ENCODE results near the gene RPTOR.
"Not testable (repeated sequence)": the region's sequence is repeated elsewhere in the genome, so short reads cannot be mapped to it uniquely, and the experiment has no call there.

The RPTOR gene

GRCh38 chr17:80790981-80791742, 246.5 kb downstream of the RPTOR start:
- no peak for FAIRE-seq

GRCh38 chr17:80791758-80792284, 247.2 kb downstream of the RPTOR start:
- FAIRE-seq = no peak

GRCh38 chr17:80792373-80792781, 247.7 kb downstream of the RPTOR start:
- FAIRE-seq = no peak

GRCh38 chr17:80793421-80793820, 248.8 kb downstream of the RPTOR start:
- FAIRE-seq = no peak

- FAIRE-seq = no peak
Measured at GRCh38 chr17:80793851-80794267, 249.2 kb downstream of the RPTOR start.

- no peak for FAIRE-seq
Measured at GRCh38 chr17:80794281-80795089, 249.8 kb downstream of the RPTOR start.

GRCh38 chr17:80795090-80795580, 250.5 kb downstream of the RPTOR start:
- FAIRE-seq = no peak

GRCh38 chr17:80795754-80796153, 251.1 kb downstream of the RPTOR start:
- FAIRE-seq = no peak

- FAIRE-seq = no peak
Measured at GRCh38 chr17:80796430-80796861, 251.8 kb downstream of the RPTOR start.

GRCh38 chr17:80797222-80797621, 252.6 kb downstream of the RPTOR start:
- not testable (repeated sequence) for FAIRE-seq

- no peak for FAIRE-seq
Measured at GRCh38 chr17:80797741-80798594, 253.3 kb downstream of the RPTOR start.

GRCh38 chr17:80798595-80799537, 254.2 kb downstream of the RPTOR start:
- no peak for FAIRE-seq

GRCh38 chr17:80799538-80800480, 255.2 kb downstream of the RPTOR start:
- no peak for FAIRE-seq

GRCh38 chr17:80800481-80801391, 256.1 kb downstream of the RPTOR start:
- no peak for FAIRE-seq

GRCh38 chr17:80802626-80803450, 258.2 kb downstream of the RPTOR start:
- no peak for FAIRE-seq

- FAIRE-seq = no peak
Measured at GRCh38 chr17:80803451-80804428, 259.1 kb downstream of the RPTOR start.

GRCh38 chr17:80804466-80804865, 259.8 kb downstream of the RPTOR start:
- FAIRE-seq = no peak

All from G401.6 (cell line).